Measurements from ENCODE around the gene MKX.

GRCh38 chr10:27680006-27680557 lies 65.5 kb downstream of the MKX start:
- TF ChIP-seq POLR2A (IDR thresholded peaks at IDR 0.05) (no peak), CTCF (IDR thresholded peaks at IDR 0.05) (no peak)

Data from upper lobe of left lung (tissue), 4 donors.